GM12875 (cell line): Measurements from ENCODE around the gene TRAP1.

Experiments
- H3K4me3 ChIP-seq: one replicate; pipeline ENCODE4 v1.5.1; 2011; ENCODE audit warnings: low read depth, low read length, control low read depth
- CTCF ChIP-seq: IDR thresholded peaks from 2 replicates; pipeline ENCODE4 v1.5.1; 2011; ENCODE audit warnings: low read depth, mild to moderate bottlenecking, control low read depth, inconsistent platforms, low read length, moderate library complexity, borderline replicate concordance; ENCODE audit not compliant: insufficient read depth

Gene TRAP1

GRCh38 chr16:3726021-3726687, 8.8 kb upstream of the TRAP1 start:
- no peak for TF ChIP-seq CTCF

GRCh38 chr16:3725276-3725675, 8.0 kb upstream of the TRAP1 start:
- no peak overlapping the region for H3K4me3 ChIP-seq
- TF ChIP-seq CTCF: no peak

More at GRCh38 chr16:3726021-3726687, 8.8 kb upstream of the TRAP1 start:
- no peak overlapping the region for H3K4me3 ChIP-seq

GRCh38 chr16:3722508-3722907, 5.2 kb upstream of the TRAP1 start:
- no peak for TF ChIP-seq CTCF
- H3K4me3 ChIP-seq: no peak overlapping the region

GRCh38 chr16:3720418-3720817, 3.1 kb upstream of the TRAP1 start:
- no peak for TF ChIP-seq CTCF
- H3K4me3 ChIP-seq: no peak overlapping the region

- no peak overlapping the region for H3K4me3 ChIP-seq
- TF ChIP-seq CTCF: no peak
Measured at GRCh38 chr16:3718628-3719027, 1.3 kb upstream of the TRAP1 start.

GRCh38 chr16:3718019-3718391, 681 bp upstream of the TRAP1 start:
- H3K4me3 ChIP-seq: peak overlapping the region; percentile 97
- TF ChIP-seq CTCF: no peak

- no peak for TF ChIP-seq CTCF
- H3K4me3 ChIP-seq: peak overlapping the region; percentile 97
Measured at GRCh38 chr16:3716831-3717234, 491 bp downstream of the TRAP1 start.
